ENCODE data around the gene UBL3. TPM values are rescaled to one million over a fixed set of nuclear protein-coding genes. Genes with fewer than 3 reads are reported as not detected.

UBL3 gene
- total RNA-seq, 2 experiments from 2014 or later, result 39.5 to 41.9 TPM

- ChIA-PET POLR2A (interaction anchor here (0.6 kb wide), 1 partner anchor 72 kb away, joined by 4 read pairs; no protein-coding TSS in a partner anchor), CTCF (no interaction called here)
- H3K27ac Mint-ChIP-seq, result no peak overlapping the region
- Histone ChIP-seq H3K4me1 (ENCODE audit: insufficient read depth, low read length) (no peaks in the 10 kb centered on the region), H3K9me3 (ENCODE audit: control insufficient read depth in 1 of 2, insufficient read depth in 1 of 2, low read length in 2 of 2) (no peaks in the 10 kb centered on the region), H3K36me3 (ENCODE audit: insufficient read depth, low read length) (no peaks in the 10 kb centered on the region), H3K27me3 (ENCODE audit: control insufficient read depth in 1 of 2, insufficient read depth in 2 of 2, low read length in 2 of 2) (no peaks in the 10 kb centered on the region), H3K27ac (ENCODE audit: low read depth in 1 of 2, low read length in 2 of 2) (no peak overlapping the region), H3K4me3 (ENCODE audit: low read length) (no peak overlapping the region)
- intact Hi-C loops (cut with DNase I, micrococcal nuclease), result no loop called here
- no peaks in the 10 kb centered on the region for H3K27me3 Mint-ChIP-seq
- DNase-seq, result no peak
- H3K4me1 Mint-ChIP-seq (ENCODE audit: low read depth), result no peaks in the 10 kb centered on the region
- no peaks in the 10 kb centered on the region for H3K9me3 Mint-ChIP-seq
- H3K36me3 Mint-ChIP-seq (ENCODE audit: low read depth), result no peaks in the 10 kb centered on the region
- no peak for TF ChIP-seq CTCF (IDR thresholded peaks at IDR 0.05)
- ATAC-seq (ENCODE audit: poor library complexity), result no peak
- H3K4me3 Mint-ChIP-seq, result no peak overlapping the region
Observed at GRCh38 chr13:29885989-29886388, 35.6 kb upstream of the UBL3 start.

- Histone ChIP-seq H3K9me3 (ENCODE audit: control insufficient read depth in 1 of 2, insufficient read depth in 1 of 2, low read length in 2 of 2) (no peaks in the 10 kb centered on the region), H3K4me3 (ENCODE audit: low read length) (no peak overlapping the region), H3K36me3 (ENCODE audit: insufficient read depth, low read length) (no peaks in the 10 kb centered on the region), H3K4me1 (ENCODE audit: insufficient read depth, low read length) (no peaks in the 10 kb centered on the region), H3K27me3 (ENCODE audit: control insufficient read depth in 1 of 2, insufficient read depth in 2 of 2, low read length in 2 of 2) (no peaks in the 10 kb centered on the region), H3K27ac (ENCODE audit: low read depth in 1 of 2, low read length in 2 of 2) (no peak overlapping the region)
- H3K4me3 Mint-ChIP-seq, result no peak overlapping the region
- no peaks in the 10 kb centered on the region for H3K9me3 Mint-ChIP-seq
- no peaks in the 10 kb centered on the region for H3K4me1 Mint-ChIP-seq (ENCODE audit: low read depth)
- no peak for TF ChIP-seq CTCF (IDR thresholded peaks at IDR 0.05)
- H3K27me3 Mint-ChIP-seq, result peaks cover 5% of the 10 kb centered on the region
- ChIA-PET POLR2A (interaction anchor here (0.6 kb wide), 1 partner anchor 484 kb away, joined by 3 read pairs; no protein-coding TSS in a partner anchor), CTCF (no interaction called here)
- DNase-seq (no peak), ATAC-seq (ENCODE audit: poor library complexity) (no peak)
- intact Hi-C loops (cut with DNase I, micrococcal nuclease), result no loop called here
- no peak overlapping the region for H3K27ac Mint-ChIP-seq
- no peaks in the 10 kb centered on the region for H3K36me3 Mint-ChIP-seq (ENCODE audit: low read depth)
Observed at GRCh38 chr13:29884671-29885430, 34.4 kb upstream of the UBL3 start.

GRCh38 chr13:29883941-29884518, 33.6 kb upstream of the UBL3 start:
- ChIA-PET CTCF (no interaction called here), POLR2A (interaction anchor here (0.6 kb wide), 1 partner anchor 485 kb away, joined by 3 read pairs; no protein-coding TSS in a partner anchor)
- H3K27ac ChIP-seq (ENCODE audit: low read depth in 1 of 2, low read length in 2 of 2), result no peak overlapping the region
- no peaks in the 10 kb centered on the region for H3K36me3 ChIP-seq (ENCODE audit: insufficient read depth, low read length)
- no peak overlapping the region for H3K4me3 ChIP-seq (ENCODE audit: low read length)
- ATAC-seq (ENCODE audit: poor library complexity) (no peak), DNase-seq (no peak)
- TF ChIP-seq CTCF (IDR thresholded peaks at IDR 0.05), result no peak
- intact Hi-C loops (cut with DNase I, micrococcal nuclease), result no loop called here
- H3K4me1 ChIP-seq (ENCODE audit: insufficient read depth, low read length), result no peaks in the 10 kb centered on the region
- Mint-ChIP-seq H3K9me3 (no peaks in the 10 kb centered on the region), H3K36me3 (ENCODE audit: low read depth) (no peaks in the 10 kb centered on the region), H3K27ac (no peak overlapping the region), H3K4me1 (ENCODE audit: low read depth) (no peaks in the 10 kb centered on the region), H3K4me3 (no peak overlapping the region), H3K27me3 (peaks cover 9% of the 10 kb centered on the region)
- no peaks in the 10 kb centered on the region for H3K27me3 ChIP-seq (ENCODE audit: control insufficient read depth in 1 of 2, insufficient read depth in 2 of 2, low read length in 2 of 2)
- H3K9me3 ChIP-seq (ENCODE audit: control insufficient read depth in 1 of 2, insufficient read depth in 1 of 2, low read length in 2 of 2), result no peaks in the 10 kb centered on the region

All from CD4-positive, alpha-beta T cell (primary cell).